HG02588 (cell line): ENCODE data around the gene SLC25A23.

Source experiments
- ATAC-seq: cut with Tn5 transposase; IDR thresholded peaks from one replicate; pipeline ENCODE4 v1.9.1; 2021; ENCODE audit warnings: mild to moderate bottlenecking, moderate library complexity; ENCODE audit not compliant: unreplicated experiment

Gene SLC25A23

GRCh38 chr19:6481541-6482342 is 22.1 kb upstream of the SLC25A23 start, which contains the start of gene DENND1C:
Gene DENND1C, minus strand, starts transcription at chr19:6481787. Its CDS starts 92 bp downstream, at chr19:6481695.
- peak; percentile 49 for ATAC-seq

GRCh38 chr19:6480848-6481415 is 21.3 kb upstream of the SLC25A23 start:
- peak; percentile 17 for ATAC-seq

- no peak for ATAC-seq
Measured at GRCh38 chr19:6479836-6480398, 20.3 kb upstream of the SLC25A23 start.

GRCh38 chr19:6478815-6479214 is 19.2 kb upstream of the SLC25A23 start:
- ATAC-seq: no peak

GRCh38 chr19:6476896-6477431 is 17.4 kb upstream of the SLC25A23 start:
- ATAC-seq: no peak

- no peak for ATAC-seq
Measured at GRCh38 chr19:6476155-6476895, 16.7 kb upstream of the SLC25A23 start.

GRCh38 chr19:6475321-6476108 is 15.9 kb upstream of the SLC25A23 start:
- no peak for ATAC-seq

GRCh38 chr19:6473647-6474046 is 14.1 kb upstream of the SLC25A23 start:
- ATAC-seq: no peak

GRCh38 chr19:6472713-6473112 is 13.1 kb upstream of the SLC25A23 start:
- ATAC-seq: no peak

- no peak for ATAC-seq
Measured at GRCh38 chr19:6471076-6471475, 11.5 kb upstream of the SLC25A23 start.

- no peak for ATAC-seq
Measured at GRCh38 chr19:6470173-6470572, 10.6 kb upstream of the SLC25A23 start.

GRCh38 chr19:6467384-6467783 is 7.8 kb upstream of the SLC25A23 start:
- ATAC-seq: no peak

- ATAC-seq: no peak
Measured at GRCh38 chr19:6466526-6467248, 7.1 kb upstream of the SLC25A23 start.

- no peak for ATAC-seq
Measured at GRCh38 chr19:6465663-6466062, 6.1 kb upstream of the SLC25A23 start.

GRCh38 chr19:6465006-6465405 is 5.4 kb upstream of the SLC25A23 start:
- no peak for ATAC-seq

- no peak for ATAC-seq
Measured at GRCh38 chr19:6464070-6464873, 4.7 kb upstream of the SLC25A23 start, which contains the start of gene CRB3. Gene CRB3, plus strand, starts transcription at chr19:6464271. Its CDS starts 431 bp downstream, at chr19:6464702.

- ATAC-seq: peak; percentile 61
Measured at GRCh38 chr19:6460099-6460884, 700 bp upstream of the SLC25A23 start.

GRCh38 chr19:6458695-6459261 is 814 bp downstream of the SLC25A23 start:
- ATAC-seq: no peak
